ENCODE measurements around the gene INTS14. TPM values are rescaled to one million over a fixed set of nuclear protein-coding genes. Genes with fewer than 3 reads are reported as not detected.

The INTS14 gene
- total and polyA plus RNA-seq, 2 of the 8 experiments (the other 6 are each of a cell fraction or from before 2014, with no cell fraction given) = 33.1 to 33.7 TPM

- TF ChIP-seq NANOG (IDR thresholded peaks at IDR 0.05; ENCODE audit: insufficient read depth, low read depth, low read length, poor library complexity, severe bottlenecking) (no peak), SIN3A (conservative IDR thresholded peaks at IDR 0.05 in 1 of 2, IDR thresholded peaks at IDR 0.05 in 1 of 2; ENCODE audit: low read depth in 1 of 2, low read length in 2 of 2) (no peak), CHD7 (IDR thresholded peaks at IDR 0.05; ENCODE audit: insufficient replicate concordance, low read length) (no peak), CHD2 (IDR thresholded peaks at IDR 0.05; ENCODE audit: low read length) (no peak), JUN (IDR thresholded peaks at IDR 0.05; ENCODE audit: low read depth, low read length) (no peak), CTCF (IDR thresholded peaks at IDR 0.05; ENCODE audit: control extremely low read depth in 1 of 3, insufficient read depth in 1 of 3, low read depth in 1 of 3, low read length in 3 of 3) (no peak), POLR2A (IDR thresholded peaks at IDR 0.05; ENCODE audit: control extremely low read depth in 1 of 2, low read depth in 2 of 2, low read length in 2 of 2) (no peak)
Observed at GRCh38 chr15:65553691-65554090, 57.2 kb downstream of the INTS14 start (continued).
